ES-I3 (cell line): ENCODE results near the gene LIN52.
"Not testable (repeated sequence)": the region's sequence is repeated elsewhere in the genome, so short reads cannot be mapped to it uniquely, and the experiment has no call there.

Source experiments
- H3K36me3 ChIP-seq: 2 replicates; pipeline ENCODE4 v1.6.1; 2013; ENCODE audit warnings: mild to moderate bottlenecking, low read length, control low read depth, moderate library complexity; ENCODE audit not compliant: insufficient read depth
- H3K4me1 ChIP-seq: 2 replicates; pipeline ENCODE4 v1.6.1; 2013; ENCODE audit warnings: mild to moderate bottlenecking, control low read depth, low read length; ENCODE audit not compliant: insufficient read depth
- H3K9ac ChIP-seq: 2 replicates; pipeline ENCODE4 v1.6.1; 2013; ENCODE audit warnings: low read depth, mild to moderate bottlenecking, low read length, moderate library complexity
- H3K9me3 ChIP-seq: 2 replicates; pipeline ENCODE4 v1.6.1; 2013; ENCODE audit warnings: mild to moderate bottlenecking, low read length, moderate library complexity; ENCODE audit not compliant: control insufficient read depth, insufficient read depth

The LIN52 gene

DNA sequence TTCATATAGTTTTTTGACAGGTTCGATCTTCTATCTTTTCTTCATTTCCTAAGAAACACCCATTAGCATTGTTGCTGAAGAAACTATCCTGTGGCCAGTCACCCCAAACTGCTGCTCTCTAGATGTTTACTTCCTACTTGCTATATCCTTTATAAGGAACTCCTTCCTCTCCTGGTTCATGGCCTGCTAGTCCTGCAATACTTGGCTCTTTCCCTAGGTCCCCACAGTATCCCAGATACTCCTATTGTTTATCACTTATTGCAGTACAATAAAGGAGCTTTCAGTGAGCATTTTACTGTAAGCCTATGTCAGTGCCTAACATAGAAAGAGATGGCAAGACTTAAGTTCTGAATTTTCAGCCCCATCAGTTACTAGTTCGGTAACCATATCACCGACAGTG lies 3.3 kb upstream of the LIN52 start:
- Histone ChIP-seq H3K36me3 (no peaks in the 10 kb centered on the region), H3K9me3 (no peaks in the 10 kb centered on the region), H3K9ac (no peak overlapping the region)

DNA sequence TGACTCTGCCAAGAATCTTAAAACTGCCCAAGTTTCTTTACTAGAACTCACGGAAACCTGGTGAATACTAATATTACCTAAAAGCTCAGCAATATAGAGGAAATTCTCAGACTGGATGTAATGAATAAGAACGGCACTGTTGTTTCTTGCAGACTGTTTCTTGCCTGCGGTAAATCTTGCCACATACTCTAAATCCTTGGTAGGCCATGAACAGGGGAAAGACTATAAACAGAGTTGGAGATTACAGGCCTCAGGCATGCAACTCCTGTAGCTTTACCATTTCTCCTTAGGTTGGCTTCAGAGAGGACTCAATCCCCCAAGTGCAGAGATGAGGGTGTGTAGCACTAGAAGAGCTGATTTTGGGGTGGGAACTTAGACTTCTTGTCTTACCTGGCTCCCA lies 1.6 kb upstream of the LIN52 start:
- Histone ChIP-seq H3K4me1 (0 out of 2 replicates have a peak, but pooled peaks cover 5% of the 10 kb centered on the region), H3K9me3 (no peaks in the 10 kb centered on the region), H3K9ac (peak overlapping the region; percentile 81; the same call in 1 of the 2 replicates), H3K36me3 (no peaks in the 10 kb centered on the region)

More for the DNA sequence above, 3.3 kb upstream of the LIN52 start:
- H3K4me1 ChIP-seq, result 0 out of 2 replicates have a peak, but pooled peaks cover 5% of the 10 kb centered on the region

DNA sequence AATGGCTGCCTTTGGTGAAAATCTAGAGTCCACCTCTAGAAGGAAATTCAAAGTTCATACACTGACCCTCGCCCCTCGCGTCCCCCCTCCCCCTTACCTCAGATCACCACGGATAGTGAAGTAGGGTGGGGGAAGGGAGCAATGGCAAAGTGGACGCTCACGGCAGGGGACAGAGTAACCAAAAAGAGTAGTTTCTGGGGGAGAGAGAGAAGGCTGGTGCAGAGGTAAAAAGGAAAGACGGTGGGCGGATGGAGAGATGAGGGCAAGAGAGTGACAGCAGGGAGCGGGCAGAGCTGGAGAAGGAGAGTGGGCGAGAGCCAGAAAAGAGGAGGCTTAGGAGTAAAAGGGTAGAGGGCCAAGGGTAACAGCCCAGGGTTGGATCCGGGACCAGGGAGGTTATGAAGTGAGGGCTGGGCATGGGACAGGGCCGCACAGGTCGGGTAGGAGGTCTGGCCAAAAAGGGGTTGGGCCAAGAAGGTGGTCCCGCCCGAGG lies 926 bp upstream of the LIN52 start:
- Histone ChIP-seq H3K9ac (peak overlapping the region; percentile 81), H3K9me3 (no peaks in the 10 kb centered on the region), H3K36me3 (no peaks in the 10 kb centered on the region)

DNA sequence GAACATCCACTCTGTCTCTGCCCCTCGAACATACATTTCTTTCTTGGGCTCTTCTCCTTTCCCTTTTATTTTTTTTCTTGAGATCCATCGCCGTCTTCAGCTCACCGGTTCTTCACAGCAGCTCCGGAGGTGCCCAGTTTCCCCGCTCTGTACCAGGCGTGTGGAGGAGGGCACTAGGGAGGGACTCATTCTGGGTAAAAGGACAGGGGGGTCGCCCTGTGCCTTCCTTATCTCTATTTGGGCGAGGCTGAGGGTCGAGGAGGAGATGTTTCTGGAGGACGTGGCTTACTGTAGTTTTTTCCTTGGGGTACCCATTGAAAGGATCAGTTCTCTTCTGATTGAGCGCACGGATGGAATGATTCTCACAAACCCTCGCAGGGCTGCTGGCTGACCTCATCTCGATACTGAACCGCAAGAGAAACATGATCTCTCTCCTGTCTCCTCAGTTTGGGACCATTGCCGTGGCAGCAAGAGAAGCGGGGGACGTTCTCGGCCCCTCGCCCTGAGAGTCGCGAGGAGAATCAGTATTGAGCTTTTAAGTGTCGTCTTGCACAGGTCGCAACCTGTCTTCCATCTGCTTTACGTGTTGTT lies 386 bp downstream of the LIN52 start:
- no peaks in the 10 kb centered on the region for H3K9me3 ChIP-seq
- no peaks in the 10 kb centered on the region for H3K36me3 ChIP-seq
- 0 out of 2 replicates have a peak, but pooled peaks cover 5% of the 10 kb centered on the region for H3K4me1 ChIP-seq
- peak overlapping the region; percentile 90 for H3K9ac ChIP-seq

More for the DNA sequence above, 926 bp upstream of the LIN52 start:
- 0 out of 2 replicates have a peak, but pooled peaks cover 5% of the 10 kb centered on the region for H3K4me1 ChIP-seq

DNA sequence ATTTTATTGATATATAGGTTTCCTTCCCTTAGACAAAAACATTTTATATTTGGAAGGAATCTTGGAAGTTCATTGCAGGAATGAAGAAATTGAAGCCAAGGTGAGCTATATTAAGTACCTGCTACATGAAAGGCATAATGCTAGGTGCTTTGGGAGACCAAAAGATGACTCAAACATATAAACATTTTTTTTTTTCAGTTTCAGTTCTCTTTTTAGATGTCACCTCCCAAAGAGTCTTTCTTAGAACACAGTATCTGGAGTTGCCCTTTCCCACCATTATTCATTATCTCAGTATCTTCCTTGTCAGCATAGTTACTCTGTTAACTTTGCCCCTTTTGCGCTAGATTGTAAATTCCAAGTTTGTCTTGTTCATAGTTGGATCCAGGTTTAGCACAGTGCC lies 1.1 kb downstream of the LIN52 start:
- Histone ChIP-seq H3K4me1 (0 out of 2 replicates have a peak, but pooled peaks cover 5% of the 10 kb centered on the region), H3K9ac (peak overlapping the region; percentile 90), H3K9me3 (no peaks in the 10 kb centered on the region), H3K36me3 (no peaks in the 10 kb centered on the region)

DNA sequence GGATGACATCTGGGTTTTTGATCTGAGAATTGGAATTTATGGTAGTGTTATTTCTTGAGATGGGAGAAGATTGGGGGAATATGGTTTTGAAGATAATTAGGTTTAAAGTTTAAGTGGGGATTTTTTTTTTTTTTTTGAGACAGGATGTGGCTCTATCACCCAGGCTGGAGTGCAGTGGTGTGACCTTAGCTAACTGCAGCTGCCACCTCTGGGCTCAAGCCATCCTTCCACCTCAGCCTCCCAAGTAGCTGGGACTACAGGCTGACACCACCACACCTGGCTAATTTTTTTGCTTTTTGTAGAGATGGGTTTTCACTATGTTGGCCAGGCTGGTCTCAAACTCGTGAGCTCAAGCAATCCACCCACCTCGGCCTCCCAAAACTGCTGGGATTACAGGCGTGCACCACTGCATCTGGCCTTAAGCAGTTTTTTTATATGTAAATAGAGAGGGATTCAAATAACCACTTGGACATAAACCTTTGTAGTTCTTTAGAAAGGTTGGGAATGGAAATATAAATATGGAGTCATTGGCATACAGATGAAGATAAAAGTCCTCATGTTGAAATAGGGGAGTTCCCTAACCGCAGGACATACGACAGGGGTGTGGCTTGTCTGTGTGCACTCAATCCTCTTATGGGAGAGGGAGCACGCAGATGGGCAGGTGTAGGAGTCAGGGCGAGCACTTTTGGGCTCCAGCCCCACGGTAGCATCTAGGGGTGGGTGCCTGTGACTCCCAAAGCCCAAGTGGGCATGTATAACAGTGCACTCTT lies 4.7 kb downstream of the LIN52 start:
- Histone ChIP-seq H3K9ac (no peak overlapping the region), H3K36me3 (no peaks in the 10 kb centered on the region), H3K9me3 (no peaks in the 10 kb centered on the region), H3K4me1 (0 out of 2 replicates have a peak, but pooled peaks cover 5% of the 10 kb centered on the region)

DNA sequence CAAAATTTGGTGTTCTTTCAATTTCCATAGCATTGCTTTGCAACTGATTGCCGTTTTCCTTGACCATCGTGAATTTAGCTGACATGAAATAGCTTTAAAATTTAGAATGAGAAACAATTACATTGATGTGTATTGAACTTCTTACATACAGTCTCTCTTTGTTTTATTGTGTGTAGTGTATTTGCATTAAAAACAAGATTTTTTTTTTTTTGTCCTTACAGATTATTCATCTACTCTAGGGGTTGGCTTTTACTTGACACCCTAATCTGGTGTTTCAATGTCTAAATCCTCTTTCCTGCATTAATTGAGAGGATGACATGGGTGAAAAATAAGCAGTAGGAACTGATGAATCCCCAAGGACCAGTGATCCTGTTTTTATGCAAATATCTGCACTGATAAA lies 20.6 kb downstream of the LIN52 start:
- H3K9ac ChIP-seq, result no peak overlapping the region
- H3K4me1 ChIP-seq, result no peaks in the 10 kb centered on the region
- peaks cover 8% of the 10 kb centered on the region; the same call in 1 of the 2 replicates for H3K36me3 ChIP-seq
- no peaks in the 10 kb centered on the region for H3K9me3 ChIP-seq

DNA sequence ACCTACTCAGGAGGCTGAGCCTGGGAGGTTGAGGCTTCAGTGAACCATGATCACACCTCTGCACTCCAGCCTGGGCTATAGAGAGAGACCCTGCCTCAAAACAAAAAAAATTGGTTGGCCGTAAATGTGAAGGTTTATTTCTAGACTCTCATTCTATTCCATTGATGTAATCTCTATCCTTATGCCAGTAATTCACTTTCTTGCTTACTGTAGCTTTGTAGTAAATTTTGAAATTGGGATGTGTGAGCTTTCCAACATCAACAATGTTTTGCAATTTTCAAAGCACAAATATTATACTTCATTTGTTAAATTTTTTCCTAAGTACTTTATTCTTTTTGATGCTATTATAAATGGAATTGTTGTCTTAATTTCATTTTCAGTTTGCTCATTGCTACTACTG lies 24.6 kb downstream of the LIN52 start:
- no peak overlapping the region for H3K9ac ChIP-seq
- no peaks in the 10 kb centered on the region for H3K9me3 ChIP-seq
- H3K4me1 ChIP-seq, result no peaks in the 10 kb centered on the region
- H3K36me3 ChIP-seq, result no peaks in the 10 kb centered on the region

DNA sequence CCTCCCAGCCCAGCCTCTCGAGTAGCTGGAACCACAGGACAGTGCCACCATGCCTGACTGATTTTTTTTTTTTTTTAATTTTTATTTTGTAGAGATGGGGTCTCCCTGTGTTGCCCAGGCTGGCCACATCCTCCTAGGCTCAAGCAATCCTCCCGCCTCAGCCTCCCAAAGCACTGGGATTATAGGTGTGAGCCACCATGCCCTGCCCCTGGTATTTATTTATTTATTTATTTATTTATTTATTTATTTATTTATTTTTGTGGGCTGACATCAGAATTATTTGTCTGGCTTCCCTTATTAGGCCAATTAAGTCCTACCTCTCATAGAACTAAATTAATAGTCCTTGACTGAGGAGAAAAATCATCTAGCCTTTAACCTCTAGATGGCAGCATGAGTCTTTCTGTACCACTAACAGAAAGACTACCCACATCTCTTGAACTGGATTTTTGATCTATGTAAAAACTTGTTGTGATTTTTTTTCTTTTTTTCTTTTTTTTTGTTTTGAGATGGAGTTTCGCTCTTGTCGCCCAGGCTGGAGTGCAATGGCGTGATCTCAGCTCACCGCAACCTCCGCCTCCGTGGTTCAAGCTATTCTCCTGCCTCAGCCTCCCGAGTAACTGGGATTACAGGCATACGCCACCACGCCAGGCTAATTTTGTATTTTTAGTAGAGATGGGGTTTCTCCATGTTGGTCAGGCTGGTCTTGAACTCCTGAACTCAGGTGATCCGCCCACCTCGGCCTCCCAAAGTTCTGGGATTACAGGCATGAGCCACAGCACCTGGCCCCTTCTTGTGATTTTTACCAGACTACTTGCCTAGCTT lies 26.9 kb downstream of the LIN52 start:
- not testable (repeated sequence) for H3K4me1 ChIP-seq, H3K36me3 ChIP-seq, H3K9me3 ChIP-seq, H3K9ac ChIP-seq

DNA sequence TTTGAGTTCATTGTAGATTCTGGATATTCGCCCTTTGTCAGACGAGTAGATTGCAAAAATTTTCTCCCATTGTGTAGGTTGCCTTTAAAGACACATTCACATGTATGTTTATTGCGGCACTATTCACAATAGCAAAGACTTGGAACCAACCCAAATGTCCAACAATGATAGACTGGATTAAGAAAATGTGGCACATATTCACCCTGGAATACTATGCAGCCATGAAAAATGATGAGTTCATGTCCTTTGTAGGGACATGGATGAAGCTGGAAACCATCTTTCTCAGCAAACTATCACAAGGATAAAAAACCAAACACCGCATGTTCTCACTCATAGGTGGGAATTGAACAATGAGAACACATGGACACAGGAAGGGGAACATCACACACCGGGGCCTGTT lies 40.7 kb downstream of the LIN52 start:
- not testable (repeated sequence) for H3K9me3 ChIP-seq

DNA sequence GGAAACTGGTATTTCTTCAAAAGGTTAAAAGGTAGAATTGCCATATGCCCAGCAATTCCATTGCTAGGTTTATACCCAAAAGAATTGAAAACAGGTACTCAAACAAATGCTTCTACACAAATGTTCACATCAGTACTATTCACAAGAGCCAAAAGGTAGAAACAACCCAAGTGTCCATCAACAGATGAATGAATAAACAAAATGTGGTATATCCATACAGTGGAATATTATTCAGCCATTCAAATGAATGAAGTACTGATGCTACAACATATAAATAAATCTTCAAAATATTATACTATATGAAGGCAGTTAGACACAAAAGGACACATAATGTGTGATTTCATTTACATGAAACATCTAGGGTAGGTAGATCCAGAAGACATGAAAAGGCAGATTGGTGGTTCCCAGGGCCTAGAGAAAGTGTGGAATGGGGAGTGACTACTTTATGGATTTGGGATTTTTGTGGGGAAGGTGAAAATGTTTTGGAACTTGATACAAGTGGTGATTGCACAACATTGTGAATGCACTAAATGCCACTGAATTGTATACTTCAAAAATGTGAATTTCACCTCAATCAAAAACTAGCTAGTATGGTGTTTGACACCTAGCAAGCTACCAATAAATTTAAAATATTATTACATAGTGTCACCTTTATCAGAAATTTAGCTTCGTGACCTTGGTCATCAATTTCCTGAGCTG lies 41.7 kb downstream of the LIN52 start:
- H3K9ac ChIP-seq, result no peak overlapping the region
- H3K9me3 ChIP-seq, result no peaks in the 10 kb centered on the region
- H3K4me1 ChIP-seq, result no peaks in the 10 kb centered on the region
- no peaks in the 10 kb centered on the region for H3K36me3 ChIP-seq

More for the DNA sequence above, 40.7 kb downstream of the LIN52 start:
- H3K9ac ChIP-seq, H3K4me1 ChIP-seq, H3K36me3 ChIP-seq: not testable (repeated sequence)

DNA sequence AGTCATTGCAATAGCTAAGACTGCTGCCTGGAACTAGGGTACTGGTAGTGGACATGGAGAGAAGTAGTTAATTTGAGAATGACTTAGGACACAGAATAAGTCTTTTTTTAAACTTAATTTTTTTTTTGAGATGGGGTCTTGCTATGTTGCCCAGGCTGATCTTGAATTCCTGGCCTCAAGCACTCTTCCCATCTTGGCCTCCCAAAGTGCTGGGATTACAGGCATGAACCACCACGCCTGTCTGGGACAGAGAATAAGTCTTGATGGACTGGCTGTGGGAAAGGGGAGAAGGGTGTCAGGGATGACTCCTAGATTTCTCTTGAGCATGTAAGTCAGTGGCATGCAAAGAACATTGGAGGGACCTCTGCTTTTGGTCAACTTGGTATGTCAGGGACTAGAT lies 42.9 kb downstream of the LIN52 start:
- Histone ChIP-seq H3K4me1 (no peaks in the 10 kb centered on the region), H3K9me3 (no peaks in the 10 kb centered on the region), H3K9ac (no peak overlapping the region), H3K36me3 (no peaks in the 10 kb centered on the region)

DNA sequence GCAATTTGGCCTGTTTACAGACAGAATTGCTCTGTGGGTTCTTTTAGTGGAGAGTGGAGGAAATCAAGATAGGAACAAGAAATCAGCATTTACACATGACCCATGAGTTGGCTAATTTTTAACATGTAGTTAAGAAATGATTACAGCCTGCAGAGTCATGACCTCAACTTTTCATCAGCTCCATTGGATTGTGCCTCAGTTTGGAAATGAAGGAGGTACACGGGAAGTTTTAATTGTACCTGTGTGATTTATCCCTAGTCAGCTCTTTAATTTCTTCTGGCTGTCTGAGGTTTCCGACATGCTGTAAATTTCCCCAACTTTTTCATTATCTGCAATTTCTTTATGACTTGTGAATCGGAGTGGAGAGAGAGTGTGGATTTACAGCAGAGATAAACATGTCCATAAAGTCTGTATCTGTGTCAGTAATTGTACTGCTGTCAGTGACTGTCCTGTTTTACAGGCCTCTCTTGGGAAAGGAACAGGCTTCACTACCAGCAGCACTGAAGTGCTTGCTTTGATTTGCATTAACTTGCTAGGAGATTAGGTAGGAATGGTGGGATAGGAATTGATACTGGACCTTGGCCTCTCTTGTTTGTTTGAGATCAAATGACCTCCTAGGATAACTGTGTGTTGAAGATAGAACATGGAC lies 49.2 kb downstream of the LIN52 start:
- Histone ChIP-seq H3K36me3 (no peaks in the 10 kb centered on the region), H3K4me1 (no peaks in the 10 kb centered on the region), H3K9ac (no peak overlapping the region), H3K9me3 (no peaks in the 10 kb centered on the region)
